SJSA1 (cell line): ENCODE measurements around the gene SPOP. TPM values are rescaled to one million over a fixed set of nuclear protein-coding genes. Genes with fewer than 3 reads are reported as not detected.

Experiments used
- DNase-seq, 2 experiments: peaks; one replicate each; pipeline ENCODE4 v3.0.0-alpha.2; 2015 to 2020; ENCODE audit warnings: low spot score in 2 of 2, low read depth in 1 of 2
- H3K27ac ChIP-seq: fragments of 250-450 bp; sonication (Bioruptor Pico); 2 replicates; pipeline ENCODE4 v1.5.1; 2020; ENCODE audit warnings: mild to moderate bottlenecking, moderate library complexity
- H3K27me3 ChIP-seq: fragments of 250-450 bp; sonication (Bioruptor Pico); replicated peaks from 2 replicates; pipeline ENCODE4 v1.5.1; 2020; ENCODE audit warnings: mild to moderate bottlenecking, moderate library complexity
- H3K36me3 ChIP-seq: fragments of 250-450 bp; sonication (Bioruptor Pico); 2 replicates; pipeline ENCODE4 v1.5.1; 2020; ENCODE audit warnings: mild to moderate bottlenecking
- H3K4me1 ChIP-seq: fragments of 250-450 bp; sonication (Bioruptor Pico); replicated peaks from 2 replicates; pipeline ENCODE4 v1.6.1; 2021; ENCODE audit warnings: mild to moderate bottlenecking
- H3K4me3 ChIP-seq: fragments of 250-450 bp; sonication (Bioruptor Pico); 2 replicates; pipeline ENCODE4 v1.5.1; 2020; ENCODE audit warnings: mild to moderate bottlenecking
- H3K9me3 ChIP-seq: fragments of 250-450 bp; sonication (Bioruptor Pico); replicated peaks from 2 replicates; pipeline ENCODE4 v1.5.1; 2020; ENCODE audit warnings: mild to moderate bottlenecking
- total RNA-seq: library from RNA; depleted of rRNA; stranded (reverse); fragments of >200 nt; shearing (Covaris generic); gene quantifications from 2 replicates; pipeline ENCODE4 v1.2.3, GENCODE V29; 2014

Gene SPOP
- total RNA-seq, 1 experiment from 2014 or later: 73.0 TPM

DNA sequence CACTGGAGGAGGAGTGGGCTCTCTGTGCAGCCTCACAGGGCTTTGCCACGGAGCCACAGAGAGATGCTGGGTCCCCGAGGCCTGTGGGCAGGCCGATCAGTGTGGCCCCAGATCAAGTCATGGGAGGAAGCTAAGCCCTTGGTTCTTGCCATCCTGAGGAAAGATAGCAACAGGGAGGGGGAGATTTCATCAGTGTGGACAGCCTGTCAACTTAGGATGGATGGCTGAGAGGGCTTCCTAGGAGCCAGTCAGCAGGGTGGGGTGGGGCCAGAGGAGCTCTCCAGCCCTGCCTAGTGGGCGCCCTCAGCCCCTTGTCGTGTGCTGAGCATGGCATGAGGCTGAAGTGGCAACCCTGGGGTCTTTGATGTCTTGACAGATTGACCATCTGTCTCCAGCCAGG is 98.4 kb downstream of the SPOP start:
- Histone ChIP-seq H3K27ac (no peak overlapping the region), H3K36me3 (no peaks in the 10 kb centered on the region), H3K27me3 (0 out of 2 replicates have a peak, but pooled peaks cover 5% of the 10 kb centered on the region), H3K4me3 (no peak overlapping the region), H3K9me3 (0 out of 2 replicates have a peak, but pooled peaks cover 5% of the 10 kb centered on the region), H3K4me1 (peaks cover 30% of the 10 kb centered on the region)
- DNase-seq: no peak

DNA sequence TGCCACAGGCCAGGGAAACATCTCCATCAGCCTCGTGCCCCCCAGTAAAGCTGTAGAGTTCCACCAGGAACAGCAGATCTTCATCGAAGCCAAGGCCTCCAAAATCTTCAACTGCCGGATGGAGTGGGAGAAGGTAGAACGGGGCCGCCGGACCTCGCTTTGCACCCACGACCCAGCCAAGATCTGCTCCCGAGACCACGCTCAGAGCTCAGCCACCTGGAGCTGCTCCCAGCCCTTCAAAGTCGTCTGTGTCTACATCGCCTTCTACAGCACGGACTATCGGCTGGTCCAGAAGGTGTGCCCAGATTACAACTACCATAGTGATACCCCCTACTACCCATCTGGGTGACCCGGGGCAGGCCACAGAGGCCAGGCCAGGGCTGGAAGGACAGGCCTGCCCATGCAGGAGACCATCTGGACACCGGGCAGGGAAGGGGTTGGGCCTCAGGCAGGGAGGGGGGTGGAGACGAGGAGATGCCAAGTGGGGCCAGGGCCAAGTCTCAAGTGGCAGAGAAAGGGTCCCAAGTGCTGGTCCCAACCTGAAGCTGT is 98.9 kb downstream of the SPOP start:
- Histone ChIP-seq H3K27me3 (0 out of 2 replicates have a peak, but pooled peaks cover 5% of the 10 kb centered on the region), H3K4me1 (peaks cover 30% of the 10 kb centered on the region), H3K4me3 (no peak overlapping the region), H3K27ac (no peak overlapping the region), H3K36me3 (no peaks in the 10 kb centered on the region), H3K9me3 (0 out of 2 replicates have a peak, but pooled peaks cover 5% of the 10 kb centered on the region)
- no peak for DNase-seq

DNA sequence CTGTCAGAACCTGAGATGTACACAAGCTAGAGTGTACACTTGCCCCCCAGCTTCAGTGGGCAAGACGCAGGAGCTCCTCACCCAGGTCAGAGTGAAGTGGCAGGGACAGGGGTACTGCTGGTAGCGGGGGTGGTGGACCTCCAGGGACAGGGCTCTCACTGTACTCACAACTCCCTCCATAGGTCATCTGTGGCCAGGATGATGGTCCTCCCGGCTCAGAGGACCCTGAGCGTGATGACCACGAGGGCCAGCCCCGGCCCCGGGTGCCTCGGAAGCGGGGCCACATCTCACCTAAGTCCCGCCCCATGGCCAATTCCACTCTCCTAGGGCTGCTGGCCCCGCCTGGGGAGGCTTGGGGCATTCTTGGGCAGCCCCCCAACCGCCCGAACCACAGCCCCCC is 99.5 kb downstream of the SPOP start:
- no peak for DNase-seq
- Histone ChIP-seq H3K27me3 (0 out of 2 replicates have a peak, but pooled peaks cover 5% of the 10 kb centered on the region), H3K36me3 (no peaks in the 10 kb centered on the region)

DNA sequence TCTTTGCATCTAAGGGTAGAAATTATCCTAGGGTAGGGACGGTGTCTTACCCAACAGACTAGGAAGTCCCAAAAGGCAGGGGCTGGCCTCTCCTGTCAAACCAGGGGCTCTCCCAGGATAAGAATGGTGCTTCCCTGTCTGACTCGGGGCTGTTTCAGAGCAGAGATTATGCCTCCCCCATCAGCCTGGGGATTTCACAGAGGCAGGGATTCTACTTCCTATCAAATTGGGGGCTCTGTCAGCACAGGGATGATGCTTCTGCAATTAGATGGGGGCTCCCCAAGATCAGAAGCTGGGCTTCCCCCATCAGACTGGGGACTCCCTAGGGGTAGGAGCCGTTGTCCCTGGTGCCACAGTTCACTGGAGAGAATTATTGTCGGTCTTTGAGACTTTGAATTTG is 99.9 kb downstream of the SPOP start:
- no peak overlapping the region for H3K4me3 ChIP-seq
- 0 out of 2 replicates have a peak, but pooled peaks cover 5% of the 10 kb centered on the region for H3K9me3 ChIP-seq
- DNase-seq: no peak
- H3K36me3 ChIP-seq: no peaks in the 10 kb centered on the region
- peaks cover 27% of the 10 kb centered on the region for H3K4me1 ChIP-seq
- H3K27me3 ChIP-seq: 0 out of 2 replicates have a peak, but pooled peaks cover 5% of the 10 kb centered on the region
- no peak overlapping the region for H3K27ac ChIP-seq

More for the DNA sequence above, 99.5 kb downstream of the SPOP start:
- Histone ChIP-seq H3K9me3 (0 out of 2 replicates have a peak, but pooled peaks cover 5% of the 10 kb centered on the region), H3K27ac (no peak overlapping the region), H3K4me3 (no peak overlapping the region), H3K4me1 (peaks cover 30% of the 10 kb centered on the region)

DNA sequence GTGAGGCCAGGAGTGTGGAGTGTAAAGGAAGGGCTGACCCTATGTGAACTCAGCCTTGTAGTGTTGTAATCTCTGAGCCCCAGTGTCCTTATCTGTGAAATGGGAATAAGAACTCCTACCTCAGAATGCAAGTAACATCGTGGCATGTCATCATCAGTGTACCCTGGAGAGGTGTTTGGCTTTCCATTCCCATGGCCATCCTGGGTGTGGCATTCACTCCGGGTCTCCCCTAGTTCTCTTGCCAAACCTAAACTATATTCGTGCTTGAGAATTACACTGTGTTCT is 100.3 kb downstream of the SPOP start:
- DNase-seq: no peak
- no peak overlapping the region for H3K27ac ChIP-seq
- H3K4me3 ChIP-seq: no peak overlapping the region
- 0 out of 2 replicates have a peak, but pooled peaks cover 5% of the 10 kb centered on the region for H3K9me3 ChIP-seq
- no peaks in the 10 kb centered on the region for H3K36me3 ChIP-seq
- peaks cover 23% of the 10 kb centered on the region for H3K4me1 ChIP-seq
- H3K27me3 ChIP-seq: 0 out of 2 replicates have a peak, but pooled peaks cover 5% of the 10 kb centered on the region

DNA sequence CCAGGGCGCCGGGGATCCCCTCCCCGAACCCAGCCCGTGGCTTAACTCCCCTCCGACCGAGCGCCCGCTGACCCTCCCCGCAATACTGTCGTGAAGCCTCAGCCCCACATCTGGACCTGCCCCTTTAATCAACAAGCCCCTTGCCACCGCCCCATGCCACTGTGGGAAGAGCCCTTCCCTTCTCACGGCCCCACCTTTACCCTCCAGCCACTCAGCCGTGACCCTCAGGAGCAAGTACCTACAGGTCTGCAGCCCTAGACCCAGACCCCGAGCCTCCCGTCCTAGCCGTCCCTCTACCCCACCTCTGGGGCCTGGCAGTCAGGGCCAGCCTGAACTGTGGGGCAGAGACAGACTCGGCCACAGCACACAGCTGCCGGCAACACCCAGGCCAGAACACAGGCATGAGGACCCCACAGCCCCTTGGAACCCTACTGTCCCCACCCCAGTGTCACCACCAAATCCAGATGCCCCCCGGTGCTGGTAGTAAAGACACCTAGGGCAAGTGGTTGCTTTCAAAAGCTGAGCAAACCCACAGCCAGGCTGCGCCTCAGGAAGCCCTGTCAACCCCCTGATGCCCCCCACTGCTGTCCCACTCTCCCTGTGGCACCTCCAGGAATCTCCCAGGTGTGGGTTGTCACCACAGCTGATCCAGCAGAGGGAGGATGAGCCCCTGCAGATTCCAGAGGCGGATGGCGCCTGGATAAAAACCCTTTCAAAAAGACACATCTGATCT is 100.8 kb downstream of the SPOP start:
- H3K4me1 ChIP-seq: peaks cover 19% of the 10 kb centered on the region
- no peaks in the 10 kb centered on the region for H3K36me3 ChIP-seq
- H3K9me3 ChIP-seq: 0 out of 2 replicates have a peak, but pooled peaks cover 5% of the 10 kb centered on the region
- no peak for DNase-seq
- H3K27ac ChIP-seq: no peak overlapping the region
- H3K4me3 ChIP-seq: peak overlapping the region; percentile 52
- H3K27me3 ChIP-seq: 0 out of 2 replicates have a peak, but pooled peaks cover 5% of the 10 kb centered on the region

DNA sequence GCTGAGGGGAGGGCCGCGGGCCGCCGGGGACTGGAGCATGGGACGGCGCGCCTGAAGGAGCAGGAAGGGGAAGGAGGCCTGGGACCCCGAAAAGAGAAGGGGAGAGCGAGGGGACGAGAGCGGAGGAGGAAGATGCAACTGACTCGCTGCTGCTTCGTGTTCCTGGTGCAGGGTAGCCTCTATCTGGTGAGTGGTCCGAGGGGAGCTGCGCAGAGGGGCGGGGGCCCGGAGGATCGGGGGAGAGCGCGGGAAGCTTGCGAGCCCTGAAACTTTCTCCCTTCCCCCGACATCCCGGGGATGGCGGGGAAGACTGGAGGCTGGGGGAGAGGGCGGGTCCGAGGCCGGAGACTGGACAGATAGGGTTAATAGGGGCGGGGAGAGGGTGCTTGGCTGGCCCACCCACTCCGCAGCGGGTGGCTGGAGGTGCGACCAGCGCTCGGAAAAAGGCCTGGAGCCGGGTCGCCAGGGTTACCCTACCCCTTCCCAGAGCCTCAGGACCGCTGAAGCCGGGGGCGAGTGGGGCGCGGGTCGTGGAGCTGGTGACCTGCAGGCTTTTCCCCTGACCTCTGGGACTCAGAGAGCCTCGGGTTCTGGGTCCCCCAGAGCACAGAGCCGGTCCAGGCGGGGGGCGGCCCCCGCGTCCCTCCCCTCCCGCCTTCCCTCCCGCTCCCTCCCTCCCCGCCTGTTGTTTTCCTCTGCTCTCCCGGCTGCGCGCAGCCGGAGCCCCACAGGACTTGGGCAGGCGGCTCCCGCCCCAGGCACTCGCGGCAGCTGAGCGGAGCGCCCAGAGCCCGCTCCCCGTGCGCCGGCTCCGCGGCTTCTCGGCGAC is 101.6 kb downstream of the SPOP start:
- H3K27me3 ChIP-seq: peaks cover 8% of the 10 kb centered on the region; the same call in 1 of the 2 replicates
- peak in 1 of 2 experiments; percentile 59 for DNase-seq
- peak overlapping the region; percentile 52 for H3K4me3 ChIP-seq
- peaks cover 19% of the 10 kb centered on the region for H3K4me1 ChIP-seq
- H3K27ac ChIP-seq: no peak overlapping the region
- H3K36me3 ChIP-seq: no peaks in the 10 kb centered on the region
- H3K9me3 ChIP-seq: 0 out of 2 replicates have a peak, but pooled peaks cover 5% of the 10 kb centered on the region

DNA sequence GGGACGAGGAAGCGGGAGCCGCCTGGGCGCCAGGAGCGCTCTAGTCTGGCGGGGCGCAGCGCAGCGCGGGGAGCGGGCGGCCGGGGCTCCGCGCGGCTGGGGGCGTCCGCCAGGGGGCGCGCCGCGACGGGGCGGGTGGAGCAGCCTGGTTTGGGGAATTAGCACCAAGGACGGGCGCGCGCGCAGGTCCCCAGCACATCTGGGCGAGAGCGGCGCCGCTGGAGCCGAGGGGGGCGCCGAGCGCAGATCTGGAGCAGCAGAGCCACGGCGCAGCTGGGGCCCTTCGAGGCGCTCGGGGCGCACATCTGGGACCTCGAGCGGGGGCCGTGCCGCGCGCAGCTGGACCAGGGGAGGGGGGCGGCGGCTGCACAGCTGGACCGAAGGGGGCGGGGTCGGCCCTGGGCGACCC is 102.2 kb downstream of the SPOP start, which contains the start of gene NXPH3:
Gene NXPH3, plus strand, starts transcription at position 193 of the 409 bp plus-strand sequence. CDS start 349 bp downstream, outside the sequence.
- no peak within 1 kb of the TSS for H3K27ac ChIP-seq
- 0 out of 2 replicates have a peak, but pooled peaks cover 5% of the 10 kb centered on the region for H3K9me3 ChIP-seq
- H3K4me3 ChIP-seq: peak within 1 kb of the TSS; percentile 52
- peaks cover 19% of the 10 kb centered on the region for H3K4me1 ChIP-seq
- peaks cover 8% of the 10 kb centered on the region; the same call in 1 of the 2 replicates for H3K27me3 ChIP-seq
- DNase-seq: peak; percentile 60 to 75
- H3K36me3 ChIP-seq: no peaks in the 10 kb centered on the region

DNA sequence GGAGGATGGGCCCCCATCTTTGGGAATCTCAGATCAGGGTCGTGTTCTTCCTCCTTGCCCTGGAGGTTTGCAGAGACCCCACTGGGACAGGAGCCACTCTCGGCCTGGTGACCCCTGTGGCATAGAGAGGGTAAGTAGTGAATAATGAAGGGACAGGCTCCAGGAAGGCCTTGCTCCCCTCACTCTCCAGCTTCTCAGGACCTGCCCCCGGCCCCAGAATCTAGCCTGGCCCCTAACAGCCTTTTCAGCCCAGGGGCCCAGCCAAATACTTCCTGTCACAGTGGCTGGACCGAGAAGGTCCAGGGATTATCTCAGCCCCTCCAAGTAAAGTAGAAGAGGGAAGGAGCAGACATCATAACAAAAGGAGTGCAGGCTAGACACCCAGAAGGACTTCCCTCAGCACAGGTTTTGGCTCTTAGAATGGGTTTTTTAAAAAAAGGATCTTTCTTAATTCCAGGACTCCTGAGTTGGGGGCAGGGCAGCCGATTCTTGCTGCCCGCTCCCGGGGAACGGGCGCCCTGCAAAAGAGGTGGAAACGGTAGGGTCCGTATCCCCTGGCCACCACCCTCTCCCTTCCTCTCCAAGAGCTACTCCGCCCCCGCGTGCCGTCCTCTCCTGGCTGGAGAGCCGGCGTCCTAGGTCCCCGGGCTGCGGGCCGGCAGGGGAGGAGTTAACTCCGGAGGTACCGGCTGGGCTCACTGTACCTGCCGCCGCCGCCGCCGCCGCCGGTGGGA is 102.8 kb downstream of the SPOP start:
- peak in 1 of 2 experiments; percentile 38 for DNase-seq
- Histone ChIP-seq H3K27me3 (peaks cover 8% of the 10 kb centered on the region; the same call in 1 of the 2 replicates), H3K27ac (no peak overlapping the region), H3K4me1 (peaks cover 22% of the 10 kb centered on the region), H3K9me3 (0 out of 2 replicates have a peak, but pooled peaks cover 5% of the 10 kb centered on the region), H3K4me3 (peak overlapping the region; percentile 52), H3K36me3 (no peaks in the 10 kb centered on the region)

DNA sequence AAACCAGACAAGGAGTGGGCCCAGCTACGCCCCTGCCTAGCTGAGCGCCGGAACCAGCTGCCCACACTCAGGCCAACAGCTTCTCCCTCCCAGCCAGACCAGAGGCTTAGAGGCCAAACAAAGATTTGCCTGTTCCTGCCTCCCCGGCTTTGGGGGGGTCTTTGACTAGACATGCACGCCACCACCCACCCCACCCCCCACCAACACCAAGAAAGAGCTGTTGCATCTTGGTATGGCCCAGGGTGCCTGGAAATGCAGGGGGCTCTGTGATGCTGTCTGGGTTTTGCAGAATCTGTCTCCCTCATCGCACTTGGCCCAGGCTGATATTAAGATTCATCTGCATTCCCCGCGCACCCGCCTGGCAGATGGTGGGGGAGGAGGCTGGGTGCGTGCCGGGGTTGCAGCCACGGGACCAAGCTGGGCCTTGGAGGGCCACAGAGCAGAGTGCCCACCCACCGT is 103.5 kb downstream of the SPOP start:
- H3K36me3 ChIP-seq: no peaks in the 10 kb centered on the region
- peaks cover 8% of the 10 kb centered on the region; the same call in 1 of the 2 replicates for H3K27me3 ChIP-seq
- H3K4me1 ChIP-seq: peaks cover 26% of the 10 kb centered on the region
- H3K27ac ChIP-seq: no peak overlapping the region
- no peak overlapping the region for H3K4me3 ChIP-seq
- DNase-seq: peak in 1 of 2 experiments; percentile 44
- H3K9me3 ChIP-seq: 0 out of 2 replicates have a peak, but pooled peaks cover 5% of the 10 kb centered on the region

DNA sequence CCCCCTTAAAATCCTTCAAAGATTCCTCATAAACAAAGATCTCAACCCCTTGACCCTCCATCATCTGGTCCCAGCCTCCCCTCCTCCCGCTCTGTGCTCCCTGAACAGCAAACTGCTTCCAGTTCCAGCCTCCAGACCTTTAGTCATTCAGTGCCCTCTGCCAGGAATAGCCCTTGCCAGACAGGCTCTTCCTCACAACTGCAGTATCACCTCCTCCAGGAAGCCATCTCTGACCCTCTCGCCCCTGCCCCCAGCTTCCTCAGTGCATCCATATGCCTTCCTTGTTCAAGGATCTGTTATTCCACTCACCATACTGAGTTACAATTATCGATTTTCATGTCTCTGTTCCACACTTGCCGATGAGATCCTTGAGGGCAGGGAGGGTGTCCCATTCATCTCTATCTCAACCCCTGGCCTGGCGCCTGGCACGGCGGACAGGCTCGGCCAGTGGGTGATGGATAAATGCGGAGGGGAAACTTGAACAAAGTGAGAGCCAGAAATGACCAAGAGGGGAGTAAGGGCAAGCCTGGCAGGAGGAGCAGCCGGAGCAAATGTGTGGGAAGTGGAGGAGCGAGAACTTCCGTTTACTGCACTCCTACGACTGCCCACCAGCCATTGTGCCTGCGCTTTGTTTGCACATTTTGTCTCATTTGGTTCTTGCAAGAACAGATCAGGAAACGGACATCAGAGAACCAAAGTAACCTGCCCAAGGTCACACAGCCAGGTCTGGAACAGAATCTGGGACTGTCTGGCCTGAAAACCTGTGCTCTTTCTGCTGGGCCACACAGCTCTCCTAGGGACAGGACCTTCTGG is 104.2 kb downstream of the SPOP start:
- Histone ChIP-seq H3K4me1 (peaks cover 26% of the 10 kb centered on the region), H3K36me3 (no peaks in the 10 kb centered on the region), H3K27me3 (peaks cover 8% of the 10 kb centered on the region; the same call in 1 of the 2 replicates), H3K27ac (no peak overlapping the region), H3K9me3 (0 out of 2 replicates have a peak, but pooled peaks cover 5% of the 10 kb centered on the region), H3K4me3 (no peak overlapping the region)
- DNase-seq: no peak

DNA sequence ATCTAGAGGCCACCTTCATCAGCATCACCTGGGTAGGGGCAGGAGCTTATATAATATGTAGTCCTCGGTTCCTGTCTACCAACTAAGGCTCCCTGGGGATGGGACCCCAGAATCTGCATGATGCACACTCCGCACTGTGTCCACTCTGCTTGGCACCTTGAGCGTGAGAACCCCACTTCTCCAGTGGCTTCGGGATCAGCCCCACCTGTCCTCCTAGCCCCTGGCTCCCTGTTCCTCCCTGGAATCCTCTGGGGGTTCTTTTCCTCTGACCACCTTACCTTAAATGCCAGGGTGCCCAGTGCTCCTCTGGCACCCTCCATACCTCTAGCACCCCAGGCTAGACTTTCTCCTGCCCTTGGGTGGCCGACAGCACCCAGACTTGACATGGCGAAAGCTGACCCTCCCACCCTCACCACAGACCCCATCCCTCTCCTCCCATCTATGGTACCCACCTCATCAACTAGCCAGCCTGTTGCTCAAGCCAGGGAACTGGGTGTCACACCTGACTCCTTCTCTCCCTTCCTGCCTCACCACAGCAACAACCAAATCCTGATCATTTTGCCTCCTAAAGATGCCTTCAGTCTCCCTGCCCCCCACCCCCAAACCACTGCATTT is 105.0 kb downstream of the SPOP start:
- Histone ChIP-seq H3K9me3 (0 out of 2 replicates have a peak, but pooled peaks cover 5% of the 10 kb centered on the region), H3K27me3 (peaks cover 8% of the 10 kb centered on the region; the same call in 1 of the 2 replicates), H3K36me3 (no peaks in the 10 kb centered on the region), H3K4me1 (peaks cover 32% of the 10 kb centered on the region), H3K27ac (no peak overlapping the region), H3K4me3 (no peak overlapping the region)
- DNase-seq: peak in 1 of 2 experiments; percentile 43
